Memory B cell (primary cell): ENCODE measurements around the gene DBX1.

Source experiments
- ATAC-seq: fragments of 150-1000 bp; cut with Tn5 transposase; 2 replicates; pipeline ENCODE4 v1.10.0; 2021; ENCODE audit warnings: low read depth, mild to moderate bottlenecking, moderate library complexity
- DNase-seq, 2 donors: peaks; one replicate each; pipeline ENCODE4 v3.0.0; 2022; ENCODE audit warnings: low spot score in 2 of 2
- H3K27ac Mint-ChIP-seq: one replicate; pipeline ENCODE4 v1.8.0; 2022; ENCODE audit warnings: mild to moderate bottlenecking, moderate library complexity, mixed read lengths
- H3K27me3 Mint-ChIP-seq: one replicate; pipeline ENCODE4 v1.8.0; 2022; ENCODE audit warnings: mixed read lengths
- H3K36me3 Mint-ChIP-seq: one replicate; pipeline ENCODE4 v1.8.0; 2022; ENCODE audit warnings: mild to moderate bottlenecking, mixed read lengths
- H3K4me1 Mint-ChIP-seq: one replicate; pipeline ENCODE4 v1.8.0; 2022; ENCODE audit warnings: mixed read lengths
- H3K4me3 Mint-ChIP-seq: one replicate; pipeline ENCODE4 v1.8.0; 2022; ENCODE audit warnings: mild to moderate bottlenecking, moderate library complexity, mixed read lengths
- H3K9me3 Mint-ChIP-seq: one replicate; pipeline ENCODE4 v1.8.0; 2022; ENCODE audit warnings: mixed read lengths

DBX1 gene

GRCh38 chr11:20177136-20177535 lies 16.9 kb upstream of the DBX1 start:
- no peak overlapping the region for H3K4me3 Mint-ChIP-seq
- peaks cover 9% of the 10 kb centered on the region for H3K9me3 Mint-ChIP-seq
- peaks cover 1% of the 10 kb centered on the region for H3K36me3 Mint-ChIP-seq
- peaks cover 16% of the 10 kb centered on the region for H3K27me3 Mint-ChIP-seq
- H3K27ac Mint-ChIP-seq: no peak overlapping the region
- no peak for ATAC-seq
- no peaks in the 10 kb centered on the region for H3K4me1 Mint-ChIP-seq
- DNase-seq: no peak

GRCh38 chr11:20172721-20173447 lies 12.6 kb upstream of the DBX1 start:
- peaks cover 15% of the 10 kb centered on the region for H3K9me3 Mint-ChIP-seq
- no peak overlapping the region for H3K4me3 Mint-ChIP-seq
- no peak overlapping the region for H3K27ac Mint-ChIP-seq
- peaks cover 19% of the 10 kb centered on the region for H3K27me3 Mint-ChIP-seq
- ATAC-seq: no peak
- DNase-seq: no peak
- no peaks in the 10 kb centered on the region for H3K4me1 Mint-ChIP-seq
- H3K36me3 Mint-ChIP-seq: peaks cover 1% of the 10 kb centered on the region

GRCh38 chr11:20163783-20164481 lies 3.7 kb upstream of the DBX1 start:
- H3K9me3 Mint-ChIP-seq: peaks cover 1% of the 10 kb centered on the region
- H3K27ac Mint-ChIP-seq: no peak overlapping the region
- no peaks in the 10 kb centered on the region for H3K4me1 Mint-ChIP-seq
- H3K27me3 Mint-ChIP-seq: peaks cover 29% of the 10 kb centered on the region
- no peaks in the 10 kb centered on the region for H3K36me3 Mint-ChIP-seq
- no peak overlapping the region for H3K4me3 Mint-ChIP-seq
- ATAC-seq (no peak), DNase-seq (no peak)

GRCh38 chr11:20162824-20163782 lies 2.8 kb upstream of the DBX1 start:
- ATAC-seq (no peak), DNase-seq (no peak)
- no peak overlapping the region for H3K4me3 Mint-ChIP-seq
- peaks cover 36% of the 10 kb centered on the region for H3K27me3 Mint-ChIP-seq
- H3K27ac Mint-ChIP-seq: no peak overlapping the region
- peaks cover 1% of the 10 kb centered on the region for H3K9me3 Mint-ChIP-seq
- H3K36me3 Mint-ChIP-seq: peaks cover 2% of the 10 kb centered on the region
- no peaks in the 10 kb centered on the region for H3K4me1 Mint-ChIP-seq

- H3K36me3 Mint-ChIP-seq: peaks cover 2% of the 10 kb centered on the region
- H3K4me3 Mint-ChIP-seq: no peak overlapping the region
- H3K27ac Mint-ChIP-seq: no peak overlapping the region
- H3K9me3 Mint-ChIP-seq: peaks cover 1% of the 10 kb centered on the region
- DNase-seq: no peak
- H3K27me3 Mint-ChIP-seq: peaks cover 39% of the 10 kb centered on the region
- no peak for ATAC-seq
- no peaks in the 10 kb centered on the region for H3K4me1 Mint-ChIP-seq
Measured at GRCh38 chr11:20161923-20162744, 1.9 kb upstream of the DBX1 start.

- no peak for ATAC-seq
- H3K27me3 Mint-ChIP-seq: peaks cover 39% of the 10 kb centered on the region
- H3K9me3 Mint-ChIP-seq: peaks cover 1% of the 10 kb centered on the region
- no peak for DNase-seq
- peak overlapping the region; percentile 13 for H3K27ac Mint-ChIP-seq
- H3K4me1 Mint-ChIP-seq: no peaks in the 10 kb centered on the region
- no peak overlapping the region for H3K4me3 Mint-ChIP-seq
- peaks cover 2% of the 10 kb centered on the region for H3K36me3 Mint-ChIP-seq
Measured at GRCh38 chr11:20161230-20161918, 1.1 kb upstream of the DBX1 start.

- peaks cover 42% of the 10 kb centered on the region for H3K27me3 Mint-ChIP-seq
- H3K9me3 Mint-ChIP-seq: peaks cover 1% of the 10 kb centered on the region
- peaks cover 2% of the 10 kb centered on the region for H3K4me1 Mint-ChIP-seq
- peak overlapping the region; percentile 4 for H3K27ac Mint-ChIP-seq
- peaks cover 4% of the 10 kb centered on the region for H3K36me3 Mint-ChIP-seq
- ATAC-seq (no peak), DNase-seq (no peak)
- no peak overlapping the region for H3K4me3 Mint-ChIP-seq
Measured at GRCh38 chr11:20159466-20160381, 551 bp downstream of the DBX1 start.

- peaks cover 4% of the 10 kb centered on the region for H3K36me3 Mint-ChIP-seq
- ATAC-seq: no peak
- peaks cover 1% of the 10 kb centered on the region for H3K9me3 Mint-ChIP-seq
- no peak overlapping the region for H3K4me3 Mint-ChIP-seq
- peaks cover 2% of the 10 kb centered on the region for H3K4me1 Mint-ChIP-seq
- H3K27me3 Mint-ChIP-seq: peaks cover 43% of the 10 kb centered on the region
- no peak for DNase-seq
- peak overlapping the region; percentile 4 for H3K27ac Mint-ChIP-seq
Measured at GRCh38 chr11:20158597-20159257, 1.5 kb downstream of the DBX1 start.

- no peak for ATAC-seq
- peaks cover 2% of the 10 kb centered on the region for H3K4me1 Mint-ChIP-seq
- H3K4me3 Mint-ChIP-seq: no peak overlapping the region
- no peak for DNase-seq
- H3K27me3 Mint-ChIP-seq: peaks cover 43% of the 10 kb centered on the region
- H3K36me3 Mint-ChIP-seq: peaks cover 4% of the 10 kb centered on the region
- peaks cover 3% of the 10 kb centered on the region for H3K9me3 Mint-ChIP-seq
- peak overlapping the region; percentile 11 for H3K27ac Mint-ChIP-seq
Measured at GRCh38 chr11:20157728-20158127, 2.5 kb downstream of the DBX1 start.

- ATAC-seq: peak; percentile 73
- DNase-seq: peak in 1 of 2 donors; percentile 24
- Mint-ChIP-seq H3K27ac (peak overlapping the region; percentile 11), H3K9me3 (peaks cover 3% of the 10 kb centered on the region), H3K4me1 (peaks cover 2% of the 10 kb centered on the region), H3K36me3 (peaks cover 4% of the 10 kb centered on the region), H3K4me3 (no peak overlapping the region), H3K27me3 (peaks cover 39% of the 10 kb centered on the region)
Measured at GRCh38 chr11:20156876-20157613, 3.2 kb downstream of the DBX1 start.

- DNase-seq (no peak), ATAC-seq (no peak)
- H3K4me3 Mint-ChIP-seq: peak overlapping the region; percentile 64
- peaks cover 4% of the 10 kb centered on the region for H3K36me3 Mint-ChIP-seq
- peaks cover 3% of the 10 kb centered on the region for H3K9me3 Mint-ChIP-seq
- no peak overlapping the region for H3K27ac Mint-ChIP-seq
- H3K27me3 Mint-ChIP-seq: peaks cover 37% of the 10 kb centered on the region
- peaks cover 2% of the 10 kb centered on the region for H3K4me1 Mint-ChIP-seq
Measured at GRCh38 chr11:20156280-20156875, 3.9 kb downstream of the DBX1 start.
